ENCODE measurements around the gene CCIN.
A peak's percentile ranks its signal among the peaks of the same experiment; 100 is the strongest.

Gene CCIN

DNA sequence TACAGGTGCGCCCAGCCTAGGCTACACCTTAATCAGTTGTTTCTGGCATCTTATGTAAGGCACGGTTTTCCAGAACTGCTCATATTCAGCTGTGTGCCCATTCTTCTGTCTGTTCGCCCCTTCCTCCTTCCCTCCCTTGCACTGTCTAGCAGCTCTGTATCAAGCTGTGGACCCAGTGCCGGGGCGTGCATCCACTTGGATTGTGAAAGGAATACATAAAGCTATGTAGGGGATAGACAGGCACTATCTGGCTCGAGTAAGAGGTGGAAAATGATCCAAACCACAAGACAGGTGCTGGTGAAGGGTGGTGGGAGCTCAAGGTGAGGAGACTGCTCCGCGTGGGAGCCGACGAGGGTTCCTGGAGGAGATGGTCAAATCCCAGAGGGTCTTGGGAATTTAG lies 30.7 kb upstream of the CCIN start:
- Mint-ChIP-seq H3K4me3 (no peak overlapping the region), H3K36me3 (ENCODE audit: low read depth) (no peaks in the 10 kb centered on the region), H3K27me3 (ENCODE audit: low read depth, poor library complexity) (peaks cover 47% of the 10 kb centered on the region), H3K9me3 (no peaks in the 10 kb centered on the region), H3K27ac (no peak overlapping the region), H3K4me1 (peaks cover 64% of the 10 kb centered on the region)
- no peak for DNase-seq
- TF ChIP-seq, protein P1, sequence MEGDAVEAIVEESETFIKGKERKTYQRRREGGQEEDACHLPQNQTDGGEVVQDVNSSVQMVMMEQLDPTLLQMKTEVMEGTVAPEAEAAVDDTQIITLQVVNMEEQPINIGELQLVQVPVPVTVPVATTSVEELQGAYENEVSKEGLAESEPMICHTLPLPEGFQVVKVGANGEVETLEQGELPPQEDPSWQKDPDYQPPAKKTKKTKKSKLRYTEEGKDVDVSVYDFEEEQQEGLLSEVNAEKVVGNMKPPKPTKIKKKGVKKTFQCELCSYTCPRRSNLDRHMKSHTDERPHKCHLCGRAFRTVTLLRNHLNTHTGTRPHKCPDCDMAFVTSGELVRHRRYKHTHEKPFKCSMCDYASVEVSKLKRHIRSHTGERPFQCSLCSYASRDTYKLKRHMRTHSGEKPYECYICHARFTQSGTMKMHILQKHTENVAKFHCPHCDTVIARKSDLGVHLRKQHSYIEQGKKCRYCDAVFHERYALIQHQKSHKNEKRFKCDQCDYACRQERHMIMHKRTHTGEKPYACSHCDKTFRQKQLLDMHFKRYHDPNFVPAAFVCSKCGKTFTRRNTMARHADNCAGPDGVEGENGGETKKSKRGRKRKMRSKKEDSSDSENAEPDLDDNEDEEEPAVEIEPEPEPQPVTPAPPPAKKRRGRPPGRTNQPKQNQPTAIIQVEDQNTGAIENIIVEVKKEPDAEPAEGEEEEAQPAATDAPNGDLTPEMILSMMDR (IDR thresholded peaks at IDR 0.05), result no peak

DNA sequence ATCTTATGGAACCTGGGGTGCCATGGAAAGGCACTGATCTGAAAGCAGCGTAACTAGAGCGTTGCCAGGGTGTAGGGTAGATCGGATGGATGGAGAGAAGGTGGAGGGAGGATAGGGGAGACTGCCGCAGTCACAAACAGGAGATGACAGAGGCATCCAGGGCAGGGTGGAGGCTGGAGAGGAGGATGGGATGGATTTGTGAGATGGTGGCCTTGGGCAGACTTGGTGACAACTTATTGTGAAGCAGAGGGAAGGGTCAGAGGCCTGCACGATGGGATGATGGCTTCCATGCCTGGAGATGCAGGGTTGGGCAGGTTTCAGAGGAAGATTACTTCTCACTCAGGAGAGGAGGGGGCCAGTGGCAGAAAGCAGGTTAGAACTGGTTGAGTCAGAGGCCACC lies 30.3 kb upstream of the CCIN start:
- Mint-ChIP-seq H3K9me3 (no peaks in the 10 kb centered on the region), H3K4me3 (no peak overlapping the region), H3K36me3 (ENCODE audit: low read depth) (no peaks in the 10 kb centered on the region), H3K27me3 (ENCODE audit: low read depth, poor library complexity) (peaks cover 43% of the 10 kb centered on the region), H3K27ac (no peak overlapping the region), H3K4me1 (peaks cover 64% of the 10 kb centered on the region)
- TF ChIP-seq, protein P1 (IDR thresholded peaks at IDR 0.05), result no peak
- DNase-seq, result no peak

DNA sequence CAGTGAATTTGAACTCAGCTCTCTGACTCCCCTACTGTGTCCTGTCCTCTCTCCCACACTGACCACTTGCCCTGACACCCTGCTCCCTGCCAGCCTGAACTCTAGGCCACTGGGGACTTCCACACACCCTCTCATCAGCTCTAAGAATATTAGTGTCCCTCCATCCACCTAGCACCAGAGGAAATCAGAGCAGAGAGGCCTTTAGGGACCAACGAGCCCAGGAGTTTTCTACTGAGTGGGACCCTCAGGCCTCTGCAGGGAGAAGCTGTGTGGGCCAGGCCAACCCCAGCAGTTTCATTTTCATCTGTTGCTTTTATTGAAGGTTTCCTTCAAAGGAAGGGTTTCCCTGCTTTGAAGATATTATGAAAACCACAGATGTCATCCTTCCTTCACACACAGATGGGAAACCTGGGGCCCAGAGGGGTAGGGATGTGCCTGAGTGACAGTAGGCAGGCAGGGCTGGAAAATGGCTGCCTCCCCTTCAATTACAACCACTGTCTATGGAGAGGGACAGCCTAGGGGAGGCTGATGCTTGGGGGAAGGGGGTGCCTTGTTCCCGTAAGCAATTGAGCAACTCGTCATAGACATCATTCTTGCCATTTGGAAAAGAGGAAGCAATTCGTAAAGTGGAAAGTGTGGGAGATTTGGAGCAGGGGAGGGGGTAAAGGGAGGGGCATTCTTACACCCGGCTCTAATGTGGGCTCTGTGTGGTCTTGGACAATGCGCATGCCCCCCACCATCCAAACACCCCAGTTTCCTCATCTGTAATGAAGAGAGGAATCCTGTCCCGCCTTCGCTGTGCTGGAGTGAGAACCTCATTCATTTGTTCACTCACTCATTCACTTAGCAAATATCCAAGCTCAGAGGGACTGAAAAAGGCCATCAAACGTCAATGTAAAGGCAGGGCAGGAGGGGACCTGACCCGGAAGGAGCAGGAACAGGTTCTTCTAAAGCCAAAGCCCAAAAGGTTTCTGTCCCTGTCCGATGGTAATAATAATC lies 28.8 kb upstream of the CCIN start:
- Mint-ChIP-seq H3K36me3 (ENCODE audit: low read depth) (peaks cover 13% of the 10 kb centered on the region), H3K4me1 (peaks cover 59% of the 10 kb centered on the region), H3K9me3 (peaks cover 3% of the 10 kb centered on the region), H3K27me3 (ENCODE audit: low read depth, poor library complexity) (peaks cover 28% of the 10 kb centered on the region), H3K27ac (no peak overlapping the region), H3K4me3 (no peak overlapping the region)
- DNase-seq, result no peak
- TF ChIP-seq, protein P1 (IDR thresholded peaks at IDR 0.05), result no peak

DNA sequence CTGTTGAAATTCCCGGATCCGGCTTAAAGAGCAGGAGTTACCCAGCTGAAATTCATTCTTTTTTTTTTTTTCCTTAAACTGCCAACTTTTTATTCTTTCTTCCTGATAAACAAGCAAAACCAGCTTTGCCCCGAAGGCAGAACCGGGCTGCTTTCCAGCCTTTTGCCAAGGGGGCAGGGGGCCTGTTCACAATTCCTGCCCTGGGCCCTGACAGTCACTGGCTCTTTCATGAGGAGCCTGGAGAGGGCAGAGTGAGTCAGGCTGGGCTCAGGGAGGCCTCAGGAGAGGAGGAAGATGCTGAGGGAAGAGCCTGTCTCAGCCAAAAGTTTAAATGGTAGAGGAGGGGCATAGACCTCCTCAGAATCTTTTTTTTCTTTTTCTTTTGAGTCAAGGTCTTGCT lies 27.9 kb upstream of the CCIN start:
- Mint-ChIP-seq H3K27me3 (ENCODE audit: low read depth, poor library complexity) (peaks cover 20% of the 10 kb centered on the region), H3K27ac (no peak overlapping the region), H3K4me1 (peaks cover 61% of the 10 kb centered on the region), H3K36me3 (ENCODE audit: low read depth) (peaks cover 22% of the 10 kb centered on the region), H3K9me3 (peaks cover 12% of the 10 kb centered on the region), H3K4me3 (no peak overlapping the region)
- DNase-seq, result peak; percentile 12
- TF ChIP-seq, protein P1 (IDR thresholded peaks at IDR 0.05), result no peak

DNA sequence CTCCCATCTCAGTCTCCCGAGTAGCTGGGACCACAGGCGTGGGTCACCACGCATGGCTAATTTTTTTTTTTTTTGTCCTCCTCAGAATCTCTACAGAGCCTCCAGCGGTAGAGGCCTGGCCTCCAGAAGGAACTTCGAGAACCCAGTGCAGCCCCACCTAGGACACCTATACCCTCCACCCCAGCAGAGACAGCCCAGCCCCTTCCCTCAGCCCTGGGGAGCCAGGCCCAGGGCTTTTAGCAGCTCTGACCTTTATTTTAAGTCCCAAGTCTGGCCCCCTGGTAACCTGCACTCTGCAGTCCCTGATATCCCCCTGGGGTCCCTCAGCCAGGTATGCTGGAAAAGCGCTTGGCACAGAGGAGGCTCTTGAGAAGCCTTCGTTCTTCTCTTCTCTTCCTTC lies 27.4 kb upstream of the CCIN start:
- no peak overlapping the region for H3K4me3 Mint-ChIP-seq
- peaks cover 64% of the 10 kb centered on the region for H3K4me1 Mint-ChIP-seq
- H3K27ac Mint-ChIP-seq, result no peak overlapping the region

More for the DNA sequence above, 27.4 kb upstream of the CCIN start:
- H3K27me3 Mint-ChIP-seq (ENCODE audit: low read depth, poor library complexity), result peaks cover 20% of the 10 kb centered on the region
- no peak for DNase-seq
- H3K36me3 Mint-ChIP-seq (ENCODE audit: low read depth), result peaks cover 24% of the 10 kb centered on the region
- TF ChIP-seq, protein P1 (IDR thresholded peaks at IDR 0.05), result no peak
- peaks cover 14% of the 10 kb centered on the region for H3K9me3 Mint-ChIP-seq

All from nephron progenitor cell (in vitro differentiated cells).